Smooth muscle cell (in vitro differentiated cells): Measurements from ENCODE around the gene PTPRG. TPM values are rescaled to one million over a fixed set of nuclear protein-coding genes. Genes with fewer than 3 reads are reported as not detected.

Experiments used
- DNase-seq: peaks from one replicate; lab custom pipeline; 2025; ENCODE audit not compliant: unreplicated experiment; lab: John Stamatoyannopoulos, UW
- H2AFZ ChIP-seq: fragments of 200-600 bp; sonication (generic); 2 replicates; pipeline ENCODE4 v1.6.0; 2016; ENCODE audit warnings: antibody characterized with exemption, low read depth, mild to moderate bottlenecking
- H3F3A ChIP-seq: fragments of 200-600 bp; sonication (generic); 2 replicates; pipeline ENCODE4 v1.6.0; 2017; ENCODE audit warnings: antibody characterized with exemption, low read depth
- H3K27ac ChIP-seq: fragments of 200-600 bp; sonication (generic); 2 replicates; pipeline ENCODE4 v1.5.1; 2016; ENCODE audit warnings: low read depth, mild to moderate bottlenecking
- H3K27me3 ChIP-seq: fragments of 200-600 bp; sonication (generic); 2 replicates; pipeline ENCODE4 v1.6.1; 2016; ENCODE audit warnings: low read depth, mild to moderate bottlenecking
- H3K36me3 ChIP-seq: fragments of 200-600 bp; sonication (generic); 2 replicates; pipeline ENCODE4 v1.5.1; 2016; ENCODE audit warnings: low read depth
- H3K4me1 ChIP-seq: fragments of 200-600 bp; sonication (generic); 2 replicates; pipeline ENCODE4 v1.5.1; 2016; ENCODE audit warnings: low read depth
- H3K4me2 ChIP-seq: fragments of 200-600 bp; sonication (generic); 2 replicates; pipeline ENCODE4 v1.6.0; 2016; ENCODE audit warnings: mild to moderate bottlenecking
- H3K4me3 ChIP-seq: fragments of 200-600 bp; sonication (generic); 2 replicates; pipeline ENCODE4 v1.5.1; 2016; ENCODE audit warnings: mild to moderate bottlenecking
- H3K79me2 ChIP-seq: fragments of 200-600 bp; sonication (generic); 2 replicates; pipeline ENCODE4 v1.6.0; 2016; ENCODE audit warnings: low read depth, mild to moderate bottlenecking
- H3K9ac ChIP-seq: fragments of 200-600 bp; sonication (generic); 2 replicates; pipeline ENCODE4 v1.6.0; 2016; ENCODE audit warnings: low read depth
- H3K9me3 ChIP-seq: fragments of 200-600 bp; sonication (generic); replicated peaks from 2 replicates; pipeline ENCODE4 v1.5.1; 2016; ENCODE audit warnings: low read depth
- H4K20me1 ChIP-seq: fragments of 200-600 bp; sonication (generic); 2 replicates; pipeline ENCODE4 v1.6.0; 2016; ENCODE audit warnings: low read depth
- WGBS: methylation state at CpG from one replicate; pipeline ENCODE4 v1.1.7; 2016; ENCODE audit warnings: low lambda C conversion rate; 5-methylcytosine and 5-hydroxymethylcytosine counted together
- polyA plus RNA-seq: library from polyadenylated mRNA; unstranded; fragments of >200 nt; fragmentation: Nextera tagmentation; extraction: Ambion mirVana; gene quantifications from 2 replicates; pipeline ENCODE4 v1.2.1, GENCODE V29; 2016
- total RNA-seq: library from RNA; depleted of rRNA; stranded (reverse); fragments of >200 nt; gene quantifications from 2 replicates; pipeline ENCODE4 v1.2.3, GENCODE V29; 2014
- TF ChIP-seq, protein P1 (sequence below): fragments of 200-600 bp; sonication (generic); IDR thresholded peaks from 2 replicates; pipeline ENCODE4 v1.5.1; 2017; ENCODE audit warnings: borderline replicate concordance, mild to moderate bottlenecking, antibody characterized with exemption; ENCODE audit not compliant: insufficient read depth, poor library complexity, severe bottlenecking

PTPRG gene
- total and polyA plus RNA-seq, 2 experiments from 2014 or later: 21.2 to 87.3 TPM

DNA sequence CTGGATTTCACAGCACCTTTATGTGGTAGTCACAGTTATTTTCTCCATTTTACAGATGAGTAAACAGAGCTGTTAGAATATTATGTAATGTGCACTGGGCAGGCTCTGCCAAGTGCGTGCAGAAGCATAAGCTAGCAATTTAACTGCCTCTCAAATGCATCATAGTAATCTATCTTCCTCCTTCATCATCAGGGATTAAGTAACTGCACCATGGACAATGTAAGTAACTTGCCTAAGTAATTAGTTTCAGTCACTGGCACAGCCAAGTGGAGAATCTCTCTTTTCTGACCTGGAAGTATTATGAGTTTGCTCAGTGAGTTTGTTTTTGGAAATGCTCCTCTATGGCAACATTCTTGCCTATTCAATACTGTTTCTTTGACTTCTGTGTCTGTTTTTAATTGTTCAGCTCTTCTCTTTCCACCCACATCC is 260.5 kb downstream of the PTPRG start:
- Histone ChIP-seq H3K9me3 (no peaks in the 10 kb centered on the region), H3K27ac (no peak overlapping the region), H3K36me3 (no peaks in the 10 kb centered on the region), H3K9ac (no peak overlapping the region), H3K4me3 (no peak overlapping the region), H3K4me1 (no peaks in the 10 kb centered on the region), H3K79me2 (peaks cover 4% of the 10 kb centered on the region), H4K20me1 (peaks cover 73% of the 10 kb centered on the region), H3K27me3 (no peaks in the 10 kb centered on the region), H3F3A (no peaks in the 10 kb centered on the region), H3K4me2 (no peak overlapping the region), H2AFZ (no peak overlapping the region)
- TF ChIP-seq, protein P1, sequence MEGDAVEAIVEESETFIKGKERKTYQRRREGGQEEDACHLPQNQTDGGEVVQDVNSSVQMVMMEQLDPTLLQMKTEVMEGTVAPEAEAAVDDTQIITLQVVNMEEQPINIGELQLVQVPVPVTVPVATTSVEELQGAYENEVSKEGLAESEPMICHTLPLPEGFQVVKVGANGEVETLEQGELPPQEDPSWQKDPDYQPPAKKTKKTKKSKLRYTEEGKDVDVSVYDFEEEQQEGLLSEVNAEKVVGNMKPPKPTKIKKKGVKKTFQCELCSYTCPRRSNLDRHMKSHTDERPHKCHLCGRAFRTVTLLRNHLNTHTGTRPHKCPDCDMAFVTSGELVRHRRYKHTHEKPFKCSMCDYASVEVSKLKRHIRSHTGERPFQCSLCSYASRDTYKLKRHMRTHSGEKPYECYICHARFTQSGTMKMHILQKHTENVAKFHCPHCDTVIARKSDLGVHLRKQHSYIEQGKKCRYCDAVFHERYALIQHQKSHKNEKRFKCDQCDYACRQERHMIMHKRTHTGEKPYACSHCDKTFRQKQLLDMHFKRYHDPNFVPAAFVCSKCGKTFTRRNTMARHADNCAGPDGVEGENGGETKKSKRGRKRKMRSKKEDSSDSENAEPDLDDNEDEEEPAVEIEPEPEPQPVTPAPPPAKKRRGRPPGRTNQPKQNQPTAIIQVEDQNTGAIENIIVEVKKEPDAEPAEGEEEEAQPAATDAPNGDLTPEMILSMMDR: no peak
- DNase-seq: no peak
- WGBS: 37% methylated on average over 1 of the region's 1 CpG

GRCh38 chr3:61822588-61822987 is 261.2 kb downstream of the PTPRG start:
- Histone ChIP-seq H3K36me3 (no peaks in the 10 kb centered on the region), H3K79me2 (peaks cover 5% of the 10 kb centered on the region), H3F3A (no peaks in the 10 kb centered on the region), H3K4me2 (no peak overlapping the region), H3K4me1 (no peaks in the 10 kb centered on the region), H4K20me1 (peaks cover 74% of the 10 kb centered on the region), H3K27ac (no peak overlapping the region), H3K9me3 (no peaks in the 10 kb centered on the region), H3K27me3 (no peaks in the 10 kb centered on the region), H3K9ac (no peak overlapping the region), H2AFZ (no peak overlapping the region), H3K4me3 (no peak overlapping the region)
- WGBS: 100% methylated on average over 2 of the region's 2 CpGs
- DNase-seq: no peak
- TF ChIP-seq, protein P1: no peak

DNA sequence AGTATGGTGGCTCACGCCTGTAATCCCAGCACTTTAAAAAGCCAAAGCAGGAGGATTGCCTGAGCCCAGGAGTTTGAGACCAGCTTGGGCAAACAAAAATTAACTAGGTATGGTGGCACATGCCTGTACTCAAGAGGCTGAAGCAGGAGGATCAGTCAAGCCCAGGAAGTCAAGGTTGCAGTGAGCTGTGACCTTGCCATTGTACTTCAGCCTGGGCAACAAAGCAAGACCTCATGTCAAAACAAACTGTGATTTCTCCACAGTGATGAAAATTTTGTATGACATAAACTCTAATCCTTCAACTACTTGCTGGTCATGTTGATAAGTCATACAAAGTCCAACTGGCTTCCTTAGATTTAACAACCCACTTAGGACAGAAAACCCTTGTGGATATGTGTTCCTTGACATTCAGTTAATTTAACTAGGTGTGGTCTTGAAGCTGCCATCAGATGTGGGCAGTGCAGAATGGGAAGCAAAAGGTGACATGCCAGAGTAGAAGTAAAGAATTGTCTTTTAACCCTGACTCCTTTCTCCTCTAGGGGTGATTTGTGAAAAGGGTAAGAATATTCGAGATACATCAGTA is 263.3 kb downstream of the PTPRG start:
- H3K9me3 ChIP-seq: no peaks in the 10 kb centered on the region
- no peak overlapping the region for H3K27ac ChIP-seq
- no peak overlapping the region for H3K4me3 ChIP-seq
- no peak overlapping the region for H3K4me2 ChIP-seq
- no peak overlapping the region for H2AFZ ChIP-seq
- peaks cover 74% of the 10 kb centered on the region for H4K20me1 ChIP-seq
- H3F3A ChIP-seq: no peaks in the 10 kb centered on the region
- 94% methylated on average over 2 of the region's 2 CpGs for WGBS
- no peak overlapping the region for H3K9ac ChIP-seq
- TF ChIP-seq, protein P1: no peak
- no peaks in the 10 kb centered on the region for H3K36me3 ChIP-seq
- H3K27me3 ChIP-seq: no peaks in the 10 kb centered on the region
- peaks cover 3% of the 10 kb centered on the region for H3K4me1 ChIP-seq
- H3K79me2 ChIP-seq: peaks cover 11% of the 10 kb centered on the region
- DNase-seq: no peak

DNA sequence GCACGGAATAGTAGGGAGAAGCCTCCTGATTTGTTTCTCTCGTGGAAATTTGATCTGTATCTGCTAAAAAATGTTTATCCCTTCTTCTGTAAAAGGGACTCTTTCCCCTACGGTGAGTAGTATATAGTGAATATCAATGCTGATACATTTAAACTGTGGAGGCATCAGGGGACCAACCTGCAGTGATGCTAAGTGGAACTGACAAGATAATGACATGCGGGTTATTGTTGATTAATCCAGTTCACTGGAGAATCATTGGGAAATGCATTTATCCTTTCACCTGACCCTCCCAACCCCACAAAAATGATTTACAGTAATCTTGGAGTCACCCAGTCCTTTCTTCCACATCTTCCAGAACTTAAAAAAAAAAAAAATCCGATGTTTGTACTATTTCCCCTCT is 264.8 kb downstream of the PTPRG start:
- H3F3A ChIP-seq: no peaks in the 10 kb centered on the region
- H2AFZ ChIP-seq: no peak overlapping the region
- H3K4me2 ChIP-seq: no peak overlapping the region
- no peak overlapping the region for H3K4me3 ChIP-seq
- H3K9ac ChIP-seq: no peak overlapping the region
- WGBS: 94% methylated on average over 5 of the region's 5 CpGs
- no peaks in the 10 kb centered on the region for H3K27me3 ChIP-seq
- no peaks in the 10 kb centered on the region for H3K36me3 ChIP-seq
- DNase-seq: no peak
- TF ChIP-seq, protein P1: no peak
- no peak overlapping the region for H3K27ac ChIP-seq
- H3K9me3 ChIP-seq: no peaks in the 10 kb centered on the region
- H3K79me2 ChIP-seq: peaks cover 23% of the 10 kb centered on the region
- H3K4me1 ChIP-seq: peaks cover 8% of the 10 kb centered on the region
- H4K20me1 ChIP-seq: peaks cover 74% of the 10 kb centered on the region
